GM13976 (cell line): Measurements from ENCODE around the gene FAM177B.

Experiments
- DNase-seq: peaks from one replicate; pipeline ENCODE4 v3.0.0; 2012; ENCODE audit warnings: low spot score
- CTCF ChIP-seq: IDR thresholded peaks from 2 replicates; pipeline ENCODE4 v1.5.1; 2012; ENCODE audit warnings: borderline replicate concordance, mild to moderate bottlenecking; ENCODE audit not compliant: insufficient read depth; ENCODE audit errors: extremely low read depth, missing control alignments, control extremely low read depth
- in situ Hi-C: fragments of 300-500 bp; cut with MboI; formaldehyde crosslinking; loops from one replicate; pipeline ENCODE4 v1.12.0; 2022; ENCODE audit warnings: low sequenced_read_pairs, mixed read lengths, inconsistent platforms; ENCODE audit not compliant: unreplicated experiment

The FAM177B gene

DNA sequence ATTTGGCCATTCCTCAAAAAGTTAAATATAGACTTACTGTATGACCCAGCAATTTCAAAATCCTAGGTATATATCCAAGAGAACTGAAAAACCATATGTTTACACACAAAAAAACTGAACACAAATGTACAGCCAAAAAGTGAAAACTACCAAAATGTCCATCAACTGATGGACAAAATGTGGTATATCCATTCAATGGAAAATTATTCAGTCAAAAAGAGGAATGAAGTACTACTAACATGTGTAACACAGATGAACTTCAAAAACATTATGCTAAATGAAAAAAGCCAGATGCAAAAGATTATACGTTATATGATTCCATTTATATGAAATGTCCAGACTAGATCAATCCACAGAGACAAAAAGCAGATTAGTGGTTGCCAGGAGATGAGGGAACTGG, 32.7 kb upstream of the FAM177B start:
- DNase-seq, result no peak
- in situ Hi-C loops, result no loop called here

DNA sequence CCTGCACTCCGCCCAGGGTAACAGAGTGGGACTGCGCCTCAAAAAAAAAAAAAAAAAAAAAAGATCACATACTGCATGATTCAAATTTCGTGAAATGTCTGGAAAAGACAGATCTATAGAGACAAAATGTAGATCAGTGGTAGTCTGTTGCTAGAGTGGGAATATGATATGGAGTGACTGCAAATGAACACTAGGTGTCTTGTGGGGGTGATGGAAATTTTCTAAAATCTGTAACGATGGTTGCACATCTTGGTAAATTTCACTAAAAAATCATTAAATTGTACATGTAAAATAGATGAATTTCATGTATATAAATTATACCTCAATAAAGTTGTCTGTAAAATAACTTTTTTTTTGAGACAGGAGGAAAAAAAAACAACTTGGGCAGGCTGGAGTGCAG, 30.2 kb upstream of the FAM177B start:
- no peak for TF ChIP-seq CTCF
- in situ Hi-C loops, result no loop called here
- no peak for DNase-seq

More for the DNA sequence above, 32.7 kb upstream of the FAM177B start:
- TF ChIP-seq CTCF, result no peak

- DNase-seq, result no peak
- TF ChIP-seq CTCF, result no peak
- in situ Hi-C loops, result no loop called here
Observed at GRCh38 chr1:222709700-222710153, 27.3 kb upstream of the FAM177B start.

- TF ChIP-seq CTCF, result no peak
- DNase-seq, result peak; percentile 62
- in situ Hi-C loops, result no loop called here
Observed at GRCh38 chr1:222711319-222712252, 25.4 kb upstream of the FAM177B start.

DNA sequence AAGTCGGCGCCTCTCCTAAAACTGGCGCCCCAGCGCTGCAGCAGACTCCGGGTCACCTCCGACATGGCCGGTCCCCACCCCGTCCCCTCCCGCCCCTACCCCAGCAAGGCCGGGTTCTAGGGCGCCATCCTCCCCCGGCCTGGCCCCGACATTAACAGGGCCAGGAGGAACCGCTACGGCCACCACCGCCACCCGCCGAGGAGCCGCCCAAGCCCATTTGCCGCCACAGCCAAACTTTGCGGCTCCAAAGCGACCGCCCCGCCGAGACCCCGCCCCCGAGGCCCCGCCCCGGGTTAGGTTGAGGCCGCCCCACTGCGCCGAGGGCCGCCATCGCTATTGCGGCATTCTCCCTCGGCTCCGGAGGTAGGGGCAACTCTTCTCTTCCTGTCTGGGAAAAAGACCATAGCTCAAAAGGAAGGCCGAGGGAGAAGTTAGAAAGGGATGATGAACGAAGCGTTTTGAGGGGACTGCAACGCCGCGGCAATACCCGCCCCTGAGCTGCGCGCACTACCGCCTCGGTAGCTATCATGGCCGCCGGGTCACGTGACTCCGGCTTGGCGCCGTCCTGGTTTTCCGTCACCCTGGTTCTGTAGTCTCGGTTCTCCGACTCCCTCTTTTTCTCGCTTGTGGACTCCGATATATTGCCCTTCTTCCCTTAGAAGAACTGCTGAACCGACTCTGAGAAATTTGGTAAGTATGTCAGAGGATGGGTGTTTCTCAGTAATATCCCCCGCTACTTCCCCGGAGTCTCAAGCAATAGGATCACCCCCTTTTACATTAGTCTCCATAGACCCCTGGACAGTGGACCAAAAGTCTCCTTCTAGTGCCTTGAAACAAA, 24.5 kb upstream of the FAM177B start, which contains the start of the genes AIDA and BROX:
AIDA (minus strand) TSS at position 239 of the 838 bp plus-strand sequence; CDS start at position 65, 174 bp downstream.
BROX (plus strand) TSS at position 312 of the 838 bp plus-strand sequence. CDS start 3,136 bp downstream, outside the sequence.
- no peak for TF ChIP-seq CTCF
- in situ Hi-C loops, result no loop called here

More for the DNA sequence above, 24.5 kb upstream of the FAM177B start, which contains the start of the genes AIDA and BROX:
- peak; percentile 95 for DNase-seq
